ENCODE data around the gene NUDT22.
A peak's percentile ranks its signal among the peaks of the same experiment; 100 is the strongest.
"Not testable (repeated sequence)": the region's sequence is repeated elsewhere in the genome, so short reads cannot be mapped to it uniquely, and the experiment has no call there.

The NUDT22 gene

GRCh38 chr11:64245797-64246620 lies 19.9 kb downstream of the NUDT22 start:
- peak overlapping the region; percentile 98 for H3K27ac ChIP-seq
- peak; percentile 91 for DNase-seq (ENCODE audit: low spot score)
- ChIA-PET POLR2A (ENCODE audit: low non-redundant PET) (interaction anchor here (0.5 to 1.6 kb wide), 7 partner anchors 19 to 72 kb away, joined by 3 to 7 read pairs (median 4); no protein-coding TSS in a partner anchor), CTCF (interaction anchor here (0.6 to 0.9 kb wide), 4 partner anchors 18 to 109 kb away, joined by 3 to 4 read pairs (median 3); no protein-coding TSS in a partner anchor)
- TF ChIP-seq CTCF (conservative IDR thresholded peaks at IDR 0.05; ENCODE audit: low read depth): no peak

GRCh38 chr11:64246621-64246870 lies 20.5 kb downstream of the NUDT22 start:
- H3K27ac ChIP-seq: peak overlapping the region; percentile 98
- ChIA-PET CTCF (interaction anchor here (0.9 kb wide), 1 partner anchor 17 kb away, joined by 4 read pairs; no protein-coding TSS in a partner anchor), POLR2A (ENCODE audit: low non-redundant PET) (interaction anchor here (1.5 to 1.6 kb wide), 2 partner anchors 18 to 22 kb away, joined by 3 to 7 read pairs; no protein-coding TSS in a partner anchor)
- not testable (repeated sequence) for DNase-seq (ENCODE audit: low spot score)

- DNase-seq (ENCODE audit: low spot score): peak; percentile 80
- ChIA-PET CTCF (interaction anchor here (0.6 to 0.9 kb wide), 3 partner anchors 17 to 29 kb away, joined by 3 to 4 read pairs (median 4); no protein-coding TSS in a partner anchor), POLR2A (ENCODE audit: low non-redundant PET) (interaction anchor here (1.6 kb wide), 1 partner anchor 17 kb away, joined by 3 read pairs; no protein-coding TSS in a partner anchor)
- TF ChIP-seq CTCF (conservative IDR thresholded peaks at IDR 0.05; ENCODE audit: low read depth): no peak
- peak within 1 kb of the TSS; percentile 98 for H3K27ac ChIP-seq
Measured at GRCh38 chr11:64246871-64247728, 21.0 kb downstream of the NUDT22 start, which contains the start of gene PPP1R14B. TSS of gene PPP1R14B (minus strand) at chr11:64246943. CDS start at chr11:64246673, 270 bp downstream.

- POLR2A ChIA-PET (ENCODE audit: low non-redundant PET): no interaction called here
- H3K27ac ChIP-seq: peak overlapping the region; percentile 98
- TF ChIP-seq CTCF (conservative IDR thresholded peaks at IDR 0.05; ENCODE audit: low read depth): no peak
- CTCF ChIA-PET: interaction anchor here (0.7 kb wide), 1 partner anchor 20 kb away, joined by 3 read pairs; no protein-coding TSS in a partner anchor
- no peak for DNase-seq (ENCODE audit: low spot score)
Measured at GRCh38 chr11:64247729-64248531, 21.9 kb downstream of the NUDT22 start.

- CTCF ChIA-PET: no interaction called here
- POLR2A ChIA-PET (ENCODE audit: low non-redundant PET): no interaction called here
- TF ChIP-seq CTCF (conservative IDR thresholded peaks at IDR 0.05; ENCODE audit: low read depth): no peak
- no peak for DNase-seq (ENCODE audit: low spot score)
- peak overlapping the region; percentile 98 for H3K27ac ChIP-seq
Measured at GRCh38 chr11:64248578-64248977, 22.5 kb downstream of the NUDT22 start.

GRCh38 chr11:64249038-64249437 lies 23.0 kb downstream of the NUDT22 start:
- POLR2A ChIA-PET (ENCODE audit: low non-redundant PET): interaction anchor here (0.5 kb wide), 1 partner anchor 19 kb away, joined by 3 read pairs; no protein-coding TSS in a partner anchor
- CTCF ChIA-PET: interaction anchor here (2.7 kb wide), 1 partner anchor 52 kb away, joined by 19 read pairs; no protein-coding TSS in a partner anchor
- peak overlapping the region; percentile 98 for H3K27ac ChIP-seq
- no peak for TF ChIP-seq CTCF (conservative IDR thresholded peaks at IDR 0.05; ENCODE audit: low read depth)
- no peak for DNase-seq (ENCODE audit: low spot score)
